SK-N-SH (cell line): ENCODE data around the gene TCIRG1.
"Not testable (repeated sequence)": the region's sequence is repeated elsewhere in the genome, so short reads cannot be mapped to it uniquely, and the experiment has no call there.

Experiments
- EP300 ChIP-seq, 2 experiments: IDR thresholded peaks; 2 replicates each; pipeline versions ENCODE4 v1.4.0 to v1.6.1; 2012; ENCODE audit warnings: borderline replicate concordance in 1 of 2, low read depth in 1 of 2, low read length in 1 of 2
- EZH2phosphoT487 ChIP-seq: fragments of 200-600 bp; sonication (generic); IDR thresholded peaks from 2 replicates; pipeline ENCODE4 v1.6.1; 2017; ENCODE audit warnings: low read depth, mixed run types, mild to moderate bottlenecking, antibody characterized with exemption, moderate library complexity, borderline replicate concordance
- FOXM1 ChIP-seq: IDR thresholded peaks from 2 replicates; pipeline ENCODE4 v1.4.0; 2012; ENCODE audit warnings: low read depth, mild to moderate bottlenecking
- GABPA ChIP-seq: IDR thresholded peaks from 2 replicates; pipeline ENCODE4 v1.4.0; 2012; ENCODE audit warnings: low read depth, mild to moderate bottlenecking

GRCh38 chr11:67990546-67991346 lies 48.1 kb upstream of the TCIRG1 start:
- not testable (repeated sequence) for TF ChIP-seq EP300 (IDR thresholded peaks at IDR 0.05; ENCODE audit: borderline replicate concordance in 1 of 2, low read depth in 1 of 2, low read length in 1 of 2); FOXM1; GABPA; EZH2phosphoT487
